ENCODE data around the gene DSG3.
A peak's percentile ranks its signal among the peaks of the same experiment; 100 is the strongest.

DSG3 gene

DNA sequence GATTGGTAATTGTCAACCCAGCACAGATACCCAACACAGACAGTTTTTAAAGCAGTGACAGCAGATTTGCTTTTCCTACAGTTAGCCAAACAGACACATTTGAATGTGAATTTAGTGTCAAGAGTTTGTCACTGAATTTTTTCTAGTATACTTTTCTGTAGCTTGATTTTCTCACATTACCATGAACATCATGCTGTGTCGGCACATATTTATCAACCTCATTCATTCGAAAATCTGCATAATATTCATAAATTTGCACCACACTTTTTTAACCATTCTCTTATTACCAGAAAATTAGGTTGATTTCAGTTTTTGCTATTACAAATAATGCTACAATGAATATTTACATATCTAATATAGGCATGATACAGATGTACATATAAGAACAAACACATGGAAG lies 27.0 kb upstream of the DSG3 start:
- H4K20me1 ChIP-seq (ENCODE audit: insufficient read depth, low read length) = no peaks in the 10 kb centered on the region
- no peaks in the 10 kb centered on the region for H3K9me3 ChIP-seq (ENCODE audit: low read length)
- no peaks in the 10 kb centered on the region for H3K9me2 ChIP-seq (ENCODE audit: low read depth, low read length)
- no peaks in the 10 kb centered on the region for H3K4me1 ChIP-seq (ENCODE audit: insufficient read depth, low read length, severe bottlenecking)
- no peak overlapping the region for H3K9ac ChIP-seq (ENCODE audit: low read length)
- no peaks in the 10 kb centered on the region for H3K27me3 ChIP-seq (ENCODE audit: insufficient read depth, low read length)
- H3K4me3 ChIP-seq (ENCODE audit: low read depth, low read length, poor library complexity, severe bottlenecking) = no peak overlapping the region
- H3K27ac ChIP-seq (ENCODE audit: low read depth, low read length, poor library complexity, severe bottlenecking) = no peak overlapping the region
- H3K36me3 ChIP-seq (ENCODE audit: insufficient read depth, low read length) = no peaks in the 10 kb centered on the region
- H3K79me2 ChIP-seq (ENCODE audit: insufficient read depth, low read length) = no peaks in the 10 kb centered on the region
- H3F3A ChIP-seq (ENCODE audit: insufficient read depth, low read length) = no peaks in the 10 kb centered on the region
- H3K4me2 ChIP-seq (ENCODE audit: low read length) = no peak overlapping the region
- no peak overlapping the region for H2AFZ ChIP-seq (ENCODE audit: low read length)
- TF ChIP-seq, protein P1, sequence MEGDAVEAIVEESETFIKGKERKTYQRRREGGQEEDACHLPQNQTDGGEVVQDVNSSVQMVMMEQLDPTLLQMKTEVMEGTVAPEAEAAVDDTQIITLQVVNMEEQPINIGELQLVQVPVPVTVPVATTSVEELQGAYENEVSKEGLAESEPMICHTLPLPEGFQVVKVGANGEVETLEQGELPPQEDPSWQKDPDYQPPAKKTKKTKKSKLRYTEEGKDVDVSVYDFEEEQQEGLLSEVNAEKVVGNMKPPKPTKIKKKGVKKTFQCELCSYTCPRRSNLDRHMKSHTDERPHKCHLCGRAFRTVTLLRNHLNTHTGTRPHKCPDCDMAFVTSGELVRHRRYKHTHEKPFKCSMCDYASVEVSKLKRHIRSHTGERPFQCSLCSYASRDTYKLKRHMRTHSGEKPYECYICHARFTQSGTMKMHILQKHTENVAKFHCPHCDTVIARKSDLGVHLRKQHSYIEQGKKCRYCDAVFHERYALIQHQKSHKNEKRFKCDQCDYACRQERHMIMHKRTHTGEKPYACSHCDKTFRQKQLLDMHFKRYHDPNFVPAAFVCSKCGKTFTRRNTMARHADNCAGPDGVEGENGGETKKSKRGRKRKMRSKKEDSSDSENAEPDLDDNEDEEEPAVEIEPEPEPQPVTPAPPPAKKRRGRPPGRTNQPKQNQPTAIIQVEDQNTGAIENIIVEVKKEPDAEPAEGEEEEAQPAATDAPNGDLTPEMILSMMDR (IDR thresholded peaks at IDR 0.05; ENCODE audit: low read length) = no peak
- no peak for TF ChIP-seq EZH2 (IDR thresholded peaks at IDR 0.05; ENCODE audit: borderline replicate concordance, low read length)

DNA sequence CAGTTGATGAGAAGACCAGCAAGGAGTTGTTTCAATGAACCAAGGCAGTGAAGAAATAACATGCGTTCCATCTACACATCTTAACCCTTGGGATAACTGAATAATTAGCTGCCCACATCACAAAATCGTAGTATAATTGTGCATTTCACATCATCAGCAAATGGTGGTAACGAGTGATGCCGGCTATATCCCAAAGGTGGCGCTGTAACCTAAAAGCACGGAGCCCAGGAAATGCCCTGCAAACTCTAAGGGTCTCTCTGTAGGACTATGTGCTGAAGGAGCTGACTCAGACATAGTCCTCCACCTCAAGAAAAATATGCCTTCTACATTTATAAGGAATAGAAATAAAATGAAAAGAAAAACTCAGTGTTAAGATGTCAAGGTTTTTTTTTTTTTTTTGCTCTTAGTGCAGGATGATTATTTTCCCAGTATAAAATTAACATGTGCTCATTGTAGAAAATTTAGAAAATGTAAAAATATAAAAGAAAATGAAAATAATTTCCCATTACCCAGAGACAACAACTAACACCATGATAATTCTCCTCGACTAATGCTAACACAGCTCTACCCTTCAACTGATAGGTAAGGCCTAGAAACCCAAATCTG lies 23.1 kb upstream of the DSG3 start:
- no peak for TF ChIP-seq EZH2 (IDR thresholded peaks at IDR 0.05; ENCODE audit: borderline replicate concordance, low read length)
- TF ChIP-seq, protein P1 (IDR thresholded peaks at IDR 0.05; ENCODE audit: low read length) = peak; percentile 78
- no peaks in the 10 kb centered on the region for H4K20me1 ChIP-seq (ENCODE audit: insufficient read depth, low read length)
- no peaks in the 10 kb centered on the region for H3K9me3 ChIP-seq (ENCODE audit: low read length)
- no peaks in the 10 kb centered on the region for H3K79me2 ChIP-seq (ENCODE audit: insufficient read depth, low read length)
- H3K36me3 ChIP-seq (ENCODE audit: insufficient read depth, low read length) = no peaks in the 10 kb centered on the region
- no peak overlapping the region for H3K4me2 ChIP-seq (ENCODE audit: low read length)
- no peaks in the 10 kb centered on the region for H3F3A ChIP-seq (ENCODE audit: insufficient read depth, low read length)
- no peak overlapping the region for H3K9ac ChIP-seq (ENCODE audit: low read length)
- H3K4me3 ChIP-seq (ENCODE audit: low read depth, low read length, poor library complexity, severe bottlenecking) = no peak overlapping the region
- no peaks in the 10 kb centered on the region for H3K27me3 ChIP-seq (ENCODE audit: insufficient read depth, low read length)
- no peaks in the 10 kb centered on the region for H3K9me2 ChIP-seq (ENCODE audit: low read depth, low read length)
- no peak overlapping the region for H3K27ac ChIP-seq (ENCODE audit: low read depth, low read length, poor library complexity, severe bottlenecking)
- no peaks in the 10 kb centered on the region for H3K4me1 ChIP-seq (ENCODE audit: insufficient read depth, low read length, severe bottlenecking)
- no peak overlapping the region for H2AFZ ChIP-seq (ENCODE audit: low read length)

DNA sequence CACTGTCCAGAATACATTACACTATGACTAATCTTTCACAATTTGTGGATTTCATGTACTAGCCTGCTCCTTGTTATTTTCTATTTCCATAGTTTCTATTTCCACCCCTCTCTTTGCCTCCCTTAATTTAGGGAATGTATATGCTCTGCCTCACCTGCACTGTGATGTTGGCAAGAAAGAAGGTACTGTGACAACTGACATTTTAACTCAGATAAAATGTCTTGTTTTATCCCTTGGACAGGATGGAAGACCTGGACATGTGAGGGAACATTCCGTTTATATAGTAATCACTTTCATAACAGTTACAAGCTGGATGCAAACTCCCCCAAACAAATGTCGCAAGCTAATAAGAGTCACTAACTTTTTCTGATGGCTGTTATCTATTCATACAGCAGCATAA lies 21.5 kb upstream of the DSG3 start:
- Histone ChIP-seq H4K20me1 (ENCODE audit: insufficient read depth, low read length) (no peaks in the 10 kb centered on the region), H3K36me3 (ENCODE audit: insufficient read depth, low read length) (no peaks in the 10 kb centered on the region), H3K79me2 (ENCODE audit: insufficient read depth, low read length) (no peaks in the 10 kb centered on the region), H2AFZ (ENCODE audit: low read length) (no peak overlapping the region), H3F3A (ENCODE audit: insufficient read depth, low read length) (no peaks in the 10 kb centered on the region), H3K4me3 (ENCODE audit: low read depth, low read length, poor library complexity, severe bottlenecking) (no peak overlapping the region), H3K4me1 (ENCODE audit: insufficient read depth, low read length, severe bottlenecking) (no peaks in the 10 kb centered on the region), H3K27ac (ENCODE audit: low read depth, low read length, poor library complexity, severe bottlenecking) (no peak overlapping the region), H3K9me2 (ENCODE audit: low read depth, low read length) (no peaks in the 10 kb centered on the region), H3K4me2 (ENCODE audit: low read length) (no peak overlapping the region), H3K27me3 (ENCODE audit: insufficient read depth, low read length) (no peaks in the 10 kb centered on the region), H3K9ac (ENCODE audit: low read length) (no peak overlapping the region), H3K9me3 (ENCODE audit: low read length) (no peaks in the 10 kb centered on the region)
- TF ChIP-seq, protein P1 (IDR thresholded peaks at IDR 0.05; ENCODE audit: low read length) = no peak
- no peak for TF ChIP-seq EZH2 (IDR thresholded peaks at IDR 0.05; ENCODE audit: borderline replicate concordance, low read length)

Measured in OCI-LY1 (cell line).